ENCODE measurements around the gene OR8B3.

Gene OR8B3

DNA sequence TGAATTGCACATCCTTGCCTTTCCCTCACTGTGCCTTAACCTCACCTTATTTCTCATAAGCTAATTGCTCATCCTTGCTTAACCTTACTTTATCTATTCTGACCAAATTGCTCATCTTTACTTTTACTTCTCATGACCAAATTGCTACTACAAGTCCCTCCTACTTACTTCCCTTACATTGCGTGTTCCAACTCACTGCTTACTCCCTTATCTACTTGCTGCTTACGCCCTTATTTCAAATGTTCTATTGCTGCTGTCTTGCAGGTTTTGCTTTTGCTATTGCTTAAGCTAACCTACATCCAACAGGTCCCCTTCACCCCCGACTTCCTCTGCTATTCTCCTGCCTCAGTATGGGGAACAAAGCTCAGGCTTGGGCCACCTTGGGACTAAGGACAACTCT is 22.5 kb downstream of the OR8B3 start:
- DNase-seq (ENCODE audit: low read depth in 3 of 3), result no peak

GRCh38 chr11:124359566-124359965 is 39.3 kb downstream of the OR8B3 start:
- no peak for DNase-seq (ENCODE audit: low read depth in 3 of 3)

DNA sequence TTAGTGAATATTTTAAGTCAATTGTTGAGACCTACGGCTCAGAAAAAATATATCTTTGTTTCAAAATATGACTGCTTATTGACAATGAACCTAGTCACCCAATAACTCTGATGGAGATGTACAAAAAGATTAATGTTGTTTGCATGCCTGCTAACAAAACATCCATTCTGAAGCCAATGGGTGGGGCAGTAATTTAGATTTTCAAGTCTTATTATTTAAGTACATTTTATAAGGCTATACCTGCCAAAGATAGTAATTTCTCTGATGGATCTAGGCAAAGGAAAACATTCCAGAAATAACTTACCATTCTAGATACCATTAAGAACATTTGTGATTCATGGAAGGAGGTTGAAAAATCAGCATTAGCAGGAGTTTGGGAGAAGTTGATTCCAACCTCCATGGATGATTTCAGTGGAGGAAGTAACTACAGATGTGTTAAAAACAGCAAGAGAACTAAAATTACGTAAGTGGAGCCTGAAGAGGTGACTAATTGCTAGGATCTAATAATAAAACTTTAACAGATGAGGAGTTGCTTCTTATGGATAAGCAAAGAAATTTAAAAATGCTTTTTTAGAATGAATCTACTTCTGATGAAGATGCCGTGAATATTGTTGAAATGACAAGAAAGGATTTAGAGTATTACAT is 52.4 kb downstream of the OR8B3 start:
- DNase-seq (ENCODE audit: low read depth in 3 of 3), result no peak
